SK-N-SH (cell line): Measurements from ENCODE around the gene MLLT3. TPM values are rescaled to one million over a fixed set of nuclear protein-coding genes. Genes with fewer than 3 reads are reported as not detected.

Experiments used
- CTCF ChIA-PET: fragments of 300-600, 350-600 bp; formaldehyde crosslinking; extraction: SDS; loops from one replicate; lab custom pipeline; 2021; lab: Yijun Ruan, JAX
- POLR2A ChIA-PET: fragments of 350-600 bp; sonication (Branson Sonifier 250); formaldehyde crosslinking; extraction: SDS; loops from one replicate; lab custom pipeline; 2020; ENCODE audit warnings: antibody characterized with exemption, inconsistent platforms; lab: Yijun Ruan, JAX
- DNase-seq: peaks from one replicate; pipeline ENCODE4 v3.0.0; 2012
- H2AFZ ChIP-seq: fragments of 200-600 bp; sonication (generic); 2 replicates; pipeline ENCODE4 v1.8.1; 2016; ENCODE audit warnings: antibody characterized with exemption, mild to moderate bottlenecking, low read depth
- H3F3A ChIP-seq: fragments of 200-600 bp; sonication (generic); replicated peaks from 2 replicates; pipeline ENCODE3; 2016; ENCODE audit warnings: antibody characterized with exemption, mild to moderate bottlenecking; ENCODE audit not compliant: insufficient read depth
- H3K27ac ChIP-seq, 2 experiments: fragments of 200-500 bp in 1 of 2; fragments of 200-600 bp in 1 of 2; sonication (Bioruptor generic) in 1 of 2; sonication (generic), shearing (Covaris generic) in 1 of 2; 2 replicates each; pipeline versions ENCODE4 v1.5.1 to v1.6.1; 2014 to 2016; ENCODE audit warnings: low read depth in 2 of 2, inconsistent platforms in 1 of 2, low read length in 1 of 2, mild to moderate bottlenecking in 1 of 2, mixed read lengths in 1 of 2
- H3K27me3 ChIP-seq: fragments of 200-600 bp; sonication (generic), shearing (Covaris generic); 2 replicates; pipeline ENCODE4 v1.6.1; 2016; ENCODE audit warnings: mixed run types; ENCODE audit not compliant: insufficient read depth
- H3K36me3 ChIP-seq, 2 experiments: fragments of 200-500 bp in 1 of 2; fragments of 200-600 bp in 1 of 2; sonication (Bioruptor generic) in 1 of 2; sonication (generic) in 1 of 2; replicated peaks in 1 of 2; 2 replicates each; pipeline versions ENCODE3 to v1.5.1; 2014 to 2016; ENCODE audit warnings: low read length in 1 of 2, mild to moderate bottlenecking in 1 of 2; ENCODE audit not compliant: insufficient read depth in 2 of 2, control insufficient read depth in 1 of 2
- H3K4me1 ChIP-seq, 2 experiments: fragments of 200-500 bp in 1 of 2; fragments of 200-600 bp in 1 of 2; sonication (Bioruptor generic) in 1 of 2; sonication (generic), shearing (Covaris generic) in 1 of 2; 2 replicates each; pipeline versions ENCODE4 v1.5.1 to v1.6.1; 2014 to 2016; ENCODE audit warnings: low read depth in 1 of 2, low read length in 1 of 2, mixed run types in 1 of 2; ENCODE audit not compliant: insufficient read depth in 2 of 2, control insufficient read depth in 1 of 2
- H3K4me2 ChIP-seq: fragments of 200-600 bp; sonication (generic), shearing (Covaris generic); 2 replicates; pipeline ENCODE4 v1.6.1; 2017; ENCODE audit warnings: mixed run types
- H3K4me3 ChIP-seq, 2 experiments: fragments of 200-500 bp in 1 of 2; fragments of 200-600 bp in 1 of 2; sonication (Bioruptor generic) in 1 of 2; sonication (generic), shearing (Covaris generic) in 1 of 2; 2 replicates each; pipeline versions ENCODE4 v1.5.1 to v1.8.1; 2014 to 2016; ENCODE audit warnings: low read depth in 2 of 2, inconsistent platforms in 1 of 2, low read length in 1 of 2, mild to moderate bottlenecking in 1 of 2, mixed read lengths in 1 of 2, moderate library complexity in 1 of 2
- H3K79me2 ChIP-seq: fragments of 200-600 bp; sonication (generic); 2 replicates; pipeline ENCODE4 v1.8.1; 2017; ENCODE audit warnings: mild to moderate bottlenecking; ENCODE audit not compliant: insufficient read depth
- H3K9ac ChIP-seq: fragments of 200-600 bp; sonication (generic); 2 replicates; pipeline ENCODE4 v1.6.1; 2017; ENCODE audit warnings: mixed run types
- H3K9me2 ChIP-seq: fragments of 200-600 bp; sonication (generic); 2 replicates; pipeline ENCODE4 v1.6.1; 2017; ENCODE audit warnings: mixed run types
- H3K9me3 ChIP-seq: fragments of 200-600 bp; sonication (generic); 2 replicates; pipeline ENCODE4 v1.6.1; 2017; ENCODE audit warnings: mixed run types, mild to moderate bottlenecking, moderate library complexity
- H4K20me1 ChIP-seq: fragments of 200-600 bp; sonication (generic); 2 replicates; pipeline ENCODE4 v1.6.1; 2017; ENCODE audit warnings: mild to moderate bottlenecking, mixed run types; ENCODE audit not compliant: insufficient read depth
- CHD2 ChIP-seq: fragments of 150-350 bp; IDR thresholded peaks from 2 replicates; pipeline ENCODE4 v1.6.1; 2018; ENCODE audit warnings: low read length; ENCODE audit not compliant: partially characterized antibody
- EP300 ChIP-seq, 2 experiments: IDR thresholded peaks; 2 replicates each; pipeline versions ENCODE4 v1.4.0 to v1.6.1; 2012; ENCODE audit warnings: borderline replicate concordance in 1 of 2, low read depth in 1 of 2, low read length in 1 of 2
- EZH2phosphoT487 ChIP-seq: fragments of 200-600 bp; sonication (generic); IDR thresholded peaks from 2 replicates; pipeline ENCODE4 v1.6.1; 2017; ENCODE audit warnings: low read depth, mixed run types, mild to moderate bottlenecking, antibody characterized with exemption, moderate library complexity, borderline replicate concordance
- FOXM1 ChIP-seq: IDR thresholded peaks from 2 replicates; pipeline ENCODE4 v1.4.0; 2012; ENCODE audit warnings: low read depth, mild to moderate bottlenecking
- GABPA ChIP-seq: IDR thresholded peaks from 2 replicates; pipeline ENCODE4 v1.4.0; 2012; ENCODE audit warnings: low read depth, mild to moderate bottlenecking
- JUND ChIP-seq: IDR thresholded peaks from 2 replicates; pipeline ENCODE4 v1.4.0; 2012
- NFIC ChIP-seq: IDR thresholded peaks from 2 replicates; pipeline ENCODE4 v1.4.0; 2012; ENCODE audit warnings: borderline replicate concordance
- NRF1 ChIP-seq: IDR thresholded peaks from 2 replicates; pipeline ENCODE4 v1.6.1; 2012; ENCODE audit warnings: low read depth, mild to moderate bottlenecking, low read length
- POLR2AphosphoS5 ChIP-seq: IDR thresholded peaks from 2 replicates; pipeline ENCODE4 v1.6.1; 2012; ENCODE audit warnings: low read depth, low read length
- RCOR1 ChIP-seq: fragments of 150-350 bp; IDR thresholded peaks from 2 replicates; pipeline ENCODE4 v1.6.1; 2017; ENCODE audit warnings: antibody characterized with exemption, low read length
- RXRA ChIP-seq: IDR thresholded peaks from 2 replicates; pipeline ENCODE4 v1.4.0; 2012; ENCODE audit warnings: low read depth, mild to moderate bottlenecking, borderline replicate concordance
- SMC3 ChIP-seq: IDR thresholded peaks from 2 replicates; pipeline ENCODE4 v1.6.1; 2012; ENCODE audit warnings: low read depth, low read length, improper control_type of control experiment
- TEAD4 ChIP-seq: IDR thresholded peaks from 2 replicates; pipeline ENCODE4 v1.4.0; 2012; ENCODE audit warnings: mild to moderate bottlenecking, borderline replicate concordance; ENCODE audit not compliant: insufficient read depth
- WGBS: methylation state at CpG from one replicate; pipeline ENCODE4 v1.1.6; 2017; ENCODE audit warnings: low lambda C conversion rate; 5-methylcytosine and 5-hydroxymethylcytosine counted together
- polyA plus RNA-seq, 3 experiments: library from polyadenylated mRNA; depleted of rRNA; stranded (reverse); fragments of >200 nt; gene quantifications; 2 replicates each; pipeline ENCODE4 v1.2.3, GENCODE V29; 2012
- TF ChIP-seq, protein P1 (sequence below): IDR thresholded peaks from 2 replicates; pipeline ENCODE4 v1.4.0; 2012; ENCODE audit warnings: low read depth, borderline replicate concordance
- TF ChIP-seq, protein P2 (sequence below): fragments of 150-350 bp; IDR thresholded peaks from 2 replicates; pipeline ENCODE4 v1.6.1; 2017; ENCODE audit warnings: antibody characterized with exemption, low read length, low read depth, borderline replicate concordance
- TF ChIP-seq, protein P3 (sequence below): IDR thresholded peaks from 2 replicates; pipeline ENCODE4 v1.4.0; 2012; ENCODE audit warnings: low read depth
- TF ChIP-seq, protein P4 (sequence below): IDR thresholded peaks from 2 replicates; pipeline ENCODE4; 2012

MLLT3 gene
- polyA plus RNA-seq, 1 of the 3 experiments (the other 2 are of a cell fraction): 3.9 TPM

DNA sequence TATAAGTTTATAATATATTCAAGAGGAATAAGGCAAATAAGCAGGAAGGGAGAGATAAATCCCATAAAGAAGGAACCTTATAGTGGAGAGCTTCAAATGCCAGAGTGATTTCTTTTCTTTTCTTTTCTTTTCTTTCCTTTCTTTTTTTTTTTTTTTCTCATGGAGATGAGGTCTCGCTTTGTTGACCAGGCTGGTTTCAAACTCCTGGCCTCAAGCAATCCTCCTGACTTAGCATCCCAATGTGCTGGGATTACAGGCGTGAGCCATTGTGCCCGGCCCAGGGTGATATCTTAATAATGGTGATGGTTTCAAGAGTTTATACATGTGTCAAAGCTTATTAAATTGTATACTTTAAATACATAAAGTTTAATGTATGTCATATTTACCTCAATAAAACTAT, 42.2 kb upstream of the MLLT3 start:
- H4K20me1 ChIP-seq: no peaks in the 10 kb centered on the region
- no peak overlapping the region for H3K4me3 ChIP-seq
- H3K9me2 ChIP-seq: no peaks in the 10 kb centered on the region
- H3K79me2 ChIP-seq: peaks cover 2% of the 10 kb centered on the region; the same call in 1 of the 2 replicates
- H3K4me1 ChIP-seq: no peaks in the 10 kb centered on the region; a peak in 1 of 4 replicates
- CTCF ChIA-PET: interaction anchor here (0.5 kb wide), 1 partner anchor 97 kb away, joined by 4 read pairs; no protein-coding TSS in a partner anchor
- no peak overlapping the region for H3K9ac ChIP-seq
- H3K4me2 ChIP-seq: no peak overlapping the region
- H3K27me3 ChIP-seq: no peaks in the 10 kb centered on the region
- H3K9me3 ChIP-seq: no peaks in the 10 kb centered on the region
- H2AFZ ChIP-seq: no peak overlapping the region
- H3F3A ChIP-seq: no peaks in the 10 kb centered on the region
- no peak for DNase-seq
- no peak for TF ChIP-seq NRF1
- no peaks in the 10 kb centered on the region for H3K36me3 ChIP-seq
- H3K27ac ChIP-seq: no peak overlapping the region
- POLR2A ChIA-PET: interaction anchor here (1.2 kb wide), 1 partner anchor 20 kb away, joined by 3 read pairs; the partner anchor contains the start of gene FOCAD
- WGBS: 90% methylated on average over 3 of the region's 3 CpGs

DNA sequence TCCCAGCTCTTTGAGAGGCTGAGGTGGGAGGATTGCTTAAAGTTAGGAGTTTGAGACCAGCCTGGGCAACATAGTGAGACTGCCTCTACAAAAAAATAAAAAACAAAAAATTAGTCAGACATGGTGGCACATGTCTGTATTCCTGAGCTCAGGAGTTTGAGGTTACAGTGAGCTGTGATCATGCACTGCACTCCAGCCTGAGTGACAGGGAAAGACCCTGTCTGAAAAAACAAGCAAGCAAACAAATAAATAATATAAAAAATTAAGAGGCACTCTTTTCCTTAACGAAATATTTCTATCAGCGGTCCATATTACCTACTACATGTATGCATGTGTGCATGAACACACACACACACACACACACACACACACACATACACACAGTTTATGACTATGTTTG, 40.8 kb upstream of the MLLT3 start:
- Histone ChIP-seq H4K20me1 (no peaks in the 10 kb centered on the region), H3K36me3 (no peaks in the 10 kb centered on the region), H3K79me2 (peaks cover 5% of the 10 kb centered on the region; the same call in 1 of the 2 replicates), H3K9me3 (no peaks in the 10 kb centered on the region), H3K4me3 (no peak overlapping the region), H3K27ac (no peak overlapping the region), H3K4me2 (no peak overlapping the region)
- CTCF ChIA-PET: no interaction called here
- TF ChIP-seq JUND (no peak), CHD2 (no peak), RXRA (no peak)
- TF ChIP-seq, protein P1, sequence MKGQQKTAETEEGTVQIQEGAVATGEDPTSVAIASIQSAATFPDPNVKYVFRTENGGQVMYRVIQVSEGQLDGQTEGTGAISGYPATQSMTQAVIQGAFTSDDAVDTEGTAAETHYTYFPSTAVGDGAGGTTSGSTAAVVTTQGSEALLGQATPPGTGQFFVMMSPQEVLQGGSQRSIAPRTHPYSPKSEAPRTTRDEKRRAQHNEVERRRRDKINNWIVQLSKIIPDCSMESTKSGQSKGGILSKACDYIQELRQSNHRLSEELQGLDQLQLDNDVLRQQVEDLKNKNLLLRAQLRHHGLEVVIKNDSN: no peak
- TF ChIP-seq, protein P2, sequence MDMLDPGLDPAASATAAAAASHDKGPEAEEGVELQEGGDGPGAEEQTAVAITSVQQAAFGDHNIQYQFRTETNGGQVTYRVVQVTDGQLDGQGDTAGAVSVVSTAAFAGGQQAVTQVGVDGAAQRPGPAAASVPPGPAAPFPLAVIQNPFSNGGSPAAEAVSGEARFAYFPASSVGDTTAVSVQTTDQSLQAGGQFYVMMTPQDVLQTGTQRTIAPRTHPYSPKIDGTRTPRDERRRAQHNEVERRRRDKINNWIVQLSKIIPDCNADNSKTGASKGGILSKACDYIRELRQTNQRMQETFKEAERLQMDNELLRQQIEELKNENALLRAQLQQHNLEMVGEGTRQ: no peak
- TF ChIP-seq, all 33 proteins: peak for 0
- no peaks in the 10 kb centered on the region for H3K9me2 ChIP-seq
- DNase-seq: no peak
- no peaks in the 10 kb centered on the region; a peak in 1 of 4 replicates for H3K4me1 ChIP-seq
- H3K9ac ChIP-seq: no peak overlapping the region
- 89% methylated on average over 2 of the region's 2 CpGs for WGBS
- POLR2A ChIA-PET: no interaction called here
- no peaks in the 10 kb centered on the region for H3K27me3 ChIP-seq
- no peak overlapping the region for H2AFZ ChIP-seq
- H3F3A ChIP-seq: no peaks in the 10 kb centered on the region

DNA sequence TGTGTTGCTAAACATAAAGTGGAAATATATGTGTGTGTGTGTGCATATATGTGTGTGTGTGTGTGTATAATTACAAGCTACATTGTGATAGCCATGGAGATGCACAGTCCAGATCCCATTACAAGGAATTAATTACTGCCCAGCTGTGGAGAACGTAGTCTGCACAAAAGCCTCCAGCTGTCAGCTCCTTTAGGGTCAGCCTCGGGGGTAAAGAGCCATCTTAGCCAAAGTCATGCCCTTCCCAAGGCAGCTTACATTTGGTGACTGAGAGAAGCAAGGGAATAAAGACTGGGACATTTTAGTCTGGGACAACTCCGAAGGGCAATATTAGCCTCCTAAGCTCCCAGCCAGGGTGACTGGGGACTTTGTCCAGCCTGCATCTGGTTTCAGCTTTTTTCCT, 39.9 kb upstream of the MLLT3 start:
- Histone ChIP-seq H3K4me3 (no peak overlapping the region), H3K36me3 (no peaks in the 10 kb centered on the region), H3K9me2 (no peaks in the 10 kb centered on the region), H3K4me2 (no peak overlapping the region), H4K20me1 (no peaks in the 10 kb centered on the region), H3K4me1 (no peaks in the 10 kb centered on the region; a peak in 1 of 4 replicates), H3K9ac (no peak overlapping the region), H3K27me3 (no peaks in the 10 kb centered on the region), H3K9me3 (no peaks in the 10 kb centered on the region), H3K27ac (no peak overlapping the region), H2AFZ (no peak overlapping the region), H3K79me2 (peaks cover 5% of the 10 kb centered on the region; the same call in 1 of the 2 replicates), H3F3A (no peaks in the 10 kb centered on the region)
- ChIA-PET POLR2A (no interaction called here), CTCF (interaction anchor here (1.0 to 1.3 kb wide), 2 partner anchors 12 to 37 kb away, joined by 3 to 5 read pairs; no protein-coding TSS in a partner anchor)
- WGBS: 53% methylated on average over 3 of the region's 3 CpGs
- TF ChIP-seq EP300 (IDR thresholded peaks at IDR 0.05; ENCODE audit: borderline replicate concordance in 1 of 2, low read depth in 1 of 2, low read length in 1 of 2) (no peak), GABPA (no peak), EZH2phosphoT487 (no peak), NFIC (no peak), RCOR1 (no peak), SMC3 (no peak), TEAD4 (no peak), POLR2AphosphoS5 (no peak), RXRA (no peak), FOXM1 (no peak)
- TF ChIP-seq, protein P3, sequence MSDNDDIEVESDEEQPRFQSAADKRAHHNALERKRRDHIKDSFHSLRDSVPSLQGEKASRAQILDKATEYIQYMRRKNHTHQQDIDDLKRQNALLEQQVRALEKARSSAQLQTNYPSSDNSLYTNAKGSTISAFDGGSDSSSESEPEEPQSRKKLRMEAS: no peak
- TF ChIP-seq, protein P4, sequence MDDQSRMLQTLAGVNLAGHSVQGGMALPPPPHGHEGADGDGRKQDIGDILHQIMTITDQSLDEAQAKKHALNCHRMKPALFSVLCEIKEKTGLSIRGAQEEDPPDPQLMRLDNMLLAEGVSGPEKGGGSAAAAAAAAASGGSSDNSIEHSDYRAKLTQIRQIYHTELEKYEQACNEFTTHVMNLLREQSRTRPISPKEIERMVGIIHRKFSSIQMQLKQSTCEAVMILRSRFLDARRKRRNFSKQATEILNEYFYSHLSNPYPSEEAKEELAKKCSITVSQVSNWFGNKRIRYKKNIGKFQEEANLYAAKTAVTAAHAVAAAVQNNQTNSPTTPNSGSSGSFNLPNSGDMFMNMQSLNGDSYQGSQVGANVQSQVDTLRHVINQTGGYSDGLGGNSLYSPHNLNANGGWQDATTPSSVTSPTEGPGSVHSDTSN: no peak
- TF ChIP-seq, protein P2: no peak
- DNase-seq: peak; percentile 24
